Mucosa of gallbladder (tissue), 1 donor: ENCODE measurements around the gene CCNI2. TPM values are rescaled to one million over a fixed set of nuclear protein-coding genes. Genes with fewer than 3 reads are reported as not detected.

Experiments
- DNase-seq: peaks from one replicate; pipeline ENCODE4 v3.0.0-alpha.2; 2020; ENCODE audit warnings: low spot score
- total RNA-seq: library from RNA; stranded (reverse); gene quantifications from one replicate; pipeline ENCODE4 v1.2.1, GENCODE V29; 2021
- donor health status: DM: no; HTN: no; CAD: no.

The CCNI2 gene
- total RNA-seq, 1 donor from 2014 or later: 8.4 TPM

DNA sequence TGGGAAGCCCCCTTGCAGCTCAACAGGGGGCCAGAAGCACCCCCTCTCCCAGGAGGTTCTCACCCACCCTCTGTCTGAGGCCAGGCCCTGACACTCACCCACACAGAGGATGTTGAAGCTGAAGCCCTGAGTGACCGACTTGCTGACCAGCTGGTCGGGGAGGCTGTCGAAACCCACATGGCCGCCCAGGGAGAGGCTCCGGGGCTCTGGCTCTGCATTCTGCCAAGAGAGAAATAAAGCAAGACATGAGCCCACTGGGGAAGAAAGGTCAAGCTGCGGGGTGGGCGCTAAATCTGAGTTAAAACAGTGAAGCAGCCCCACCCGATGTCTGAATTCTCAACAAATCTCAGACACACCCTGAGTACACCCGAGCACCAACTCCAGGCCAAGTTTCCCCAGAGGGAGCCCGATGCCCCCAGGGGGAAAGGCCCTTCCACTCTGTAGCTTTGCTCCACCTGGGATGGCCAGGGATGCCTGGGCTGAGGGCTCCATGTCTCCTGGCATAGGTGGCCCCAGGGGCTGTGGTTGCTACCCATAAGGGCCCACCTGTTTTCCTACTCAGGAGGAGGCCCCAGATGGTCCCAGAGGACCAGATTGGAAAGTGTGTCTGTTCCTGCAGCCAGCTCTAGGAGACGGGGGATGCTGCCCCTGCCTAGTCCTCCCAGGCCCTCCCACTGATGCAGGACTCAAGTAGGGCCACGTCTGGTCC, 18.2 kb downstream of the CCNI2 start:
- no peak for DNase-seq

GRCh38 chr5:132766020-132766805, 19.0 kb downstream of the CCNI2 start:
- no peak for DNase-seq

DNA sequence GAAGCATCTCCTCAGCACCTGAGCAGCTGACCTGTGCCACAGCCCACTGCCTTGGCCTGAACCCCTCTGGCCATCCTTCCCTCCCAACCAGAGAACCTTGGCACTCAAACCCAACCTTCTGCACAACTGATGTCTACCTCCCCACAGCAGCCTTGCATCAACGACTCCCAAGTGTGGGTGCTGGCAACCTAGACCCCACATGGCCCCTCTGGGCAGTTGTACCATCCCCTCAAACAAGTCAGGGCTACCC, 19.5 kb downstream of the CCNI2 start:
- DNase-seq: no peak

GRCh38 chr5:132767150-132767549, 19.9 kb downstream of the CCNI2 start:
- no peak for DNase-seq

GRCh38 chr5:132768485-132768868, 21.3 kb downstream of the CCNI2 start:
- DNase-seq: no peak

DNA sequence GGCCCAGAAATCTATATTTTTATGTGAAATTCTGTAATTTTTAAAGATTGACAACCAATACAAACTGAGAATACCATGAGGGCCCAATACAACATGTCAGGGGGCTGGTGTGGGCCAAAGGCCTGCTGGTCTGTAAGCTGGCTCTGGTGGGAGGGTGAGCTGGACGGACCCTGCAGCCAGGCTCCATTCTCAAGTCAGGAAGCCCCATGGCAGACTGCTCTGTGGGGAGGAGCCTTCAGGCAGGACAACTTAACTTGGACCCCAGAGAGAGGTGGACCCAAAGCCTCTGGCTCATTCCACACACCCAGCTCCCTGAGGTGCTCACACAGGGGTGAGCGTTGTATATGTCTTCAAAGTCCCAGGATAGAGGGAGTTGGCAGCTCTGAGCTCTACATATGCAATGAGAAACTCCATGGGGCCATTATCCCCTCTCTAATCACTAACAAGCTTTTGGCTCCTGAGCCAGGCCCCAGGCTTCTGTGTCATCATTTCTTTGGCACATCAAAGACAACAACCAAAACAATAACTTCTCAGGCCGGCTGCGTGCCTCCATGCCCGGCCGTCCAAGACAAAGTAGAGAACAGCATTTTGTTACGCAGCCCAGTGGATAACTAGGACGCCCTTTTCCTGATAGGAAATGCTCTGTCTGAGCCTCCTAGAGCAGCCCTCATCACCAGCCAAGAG, 23.4 kb downstream of the CCNI2 start:
- DNase-seq: no peak

DNA sequence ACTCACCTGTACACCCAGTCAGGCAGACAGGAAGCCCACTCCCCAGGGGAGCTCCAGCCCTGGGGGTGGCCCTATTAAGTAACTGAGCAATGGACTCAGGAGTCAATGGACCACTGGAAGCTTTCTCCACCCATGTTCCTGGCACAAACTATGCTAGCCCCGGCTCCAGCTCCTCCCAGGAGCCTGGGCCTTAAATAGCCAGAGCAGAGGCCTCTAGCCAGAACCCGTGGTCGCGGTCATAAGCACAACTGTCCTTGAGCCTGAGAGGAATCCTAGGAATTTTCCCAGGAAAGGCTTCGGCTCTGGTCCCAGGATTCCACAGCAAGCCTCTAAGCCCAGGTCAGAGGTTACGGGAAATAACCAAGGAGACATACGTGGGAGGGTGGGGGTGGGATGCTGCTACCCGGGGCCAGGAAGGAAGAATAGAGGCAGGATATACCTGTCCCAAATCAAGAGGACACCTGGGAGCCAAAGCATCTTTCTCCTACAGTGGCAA, 24.3 kb downstream of the CCNI2 start:
- no peak for DNase-seq

GRCh38 chr5:132772291-132773070, 25.3 kb downstream of the CCNI2 start:
- DNase-seq: no peak

GRCh38 chr5:132773114-132773513, 25.9 kb downstream of the CCNI2 start:
- no peak for DNase-seq

GRCh38 chr5:132773601-132774355, 26.6 kb downstream of the CCNI2 start:
- no peak for DNase-seq

DNA sequence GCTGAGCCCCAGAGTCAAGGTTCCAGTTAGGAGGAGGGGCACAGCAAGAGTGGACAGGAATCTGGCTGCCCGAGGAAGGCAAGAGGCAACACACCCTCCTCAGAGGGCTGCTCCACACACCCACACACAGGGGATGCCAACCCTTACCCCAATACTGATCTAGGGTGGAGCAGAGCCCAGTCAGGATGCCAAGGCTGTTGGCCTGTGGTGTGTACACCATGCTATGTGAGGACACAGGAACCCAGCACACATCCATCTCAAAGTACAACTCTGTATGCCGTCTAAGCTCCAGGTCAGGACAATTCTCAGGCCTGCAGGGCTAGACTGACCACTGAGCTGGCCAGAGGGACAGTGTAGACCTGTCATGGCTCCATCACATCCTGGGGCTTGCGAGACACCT, 27.2 kb downstream of the CCNI2 start:
- no peak for DNase-seq

GRCh38 chr5:132774896-132775295, 27.7 kb downstream of the CCNI2 start:
- no peak for DNase-seq

GRCh38 chr5:132775476-132775961, 28.3 kb downstream of the CCNI2 start:
- no peak for DNase-seq

- no peak for DNase-seq
These were observed 29.1 kb downstream of the CCNI2 start for GRCh38 chr5:132776131-132776937.

DNA sequence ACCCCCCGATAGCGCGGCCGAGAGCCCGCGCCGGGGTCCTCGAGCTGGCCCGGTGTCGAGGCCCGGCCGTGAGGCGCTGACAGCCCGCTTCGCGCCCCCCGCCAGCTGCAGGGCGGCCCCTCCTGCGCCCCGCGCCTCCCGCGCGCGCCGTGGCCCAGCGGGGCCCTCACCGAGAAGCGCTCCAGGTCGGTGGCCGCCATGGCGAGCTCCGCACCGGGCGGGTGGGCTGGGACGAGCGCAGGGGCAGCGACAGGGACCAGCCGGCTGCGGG, 29.6 kb downstream of the CCNI2 start:
- no peak for DNase-seq

DNA sequence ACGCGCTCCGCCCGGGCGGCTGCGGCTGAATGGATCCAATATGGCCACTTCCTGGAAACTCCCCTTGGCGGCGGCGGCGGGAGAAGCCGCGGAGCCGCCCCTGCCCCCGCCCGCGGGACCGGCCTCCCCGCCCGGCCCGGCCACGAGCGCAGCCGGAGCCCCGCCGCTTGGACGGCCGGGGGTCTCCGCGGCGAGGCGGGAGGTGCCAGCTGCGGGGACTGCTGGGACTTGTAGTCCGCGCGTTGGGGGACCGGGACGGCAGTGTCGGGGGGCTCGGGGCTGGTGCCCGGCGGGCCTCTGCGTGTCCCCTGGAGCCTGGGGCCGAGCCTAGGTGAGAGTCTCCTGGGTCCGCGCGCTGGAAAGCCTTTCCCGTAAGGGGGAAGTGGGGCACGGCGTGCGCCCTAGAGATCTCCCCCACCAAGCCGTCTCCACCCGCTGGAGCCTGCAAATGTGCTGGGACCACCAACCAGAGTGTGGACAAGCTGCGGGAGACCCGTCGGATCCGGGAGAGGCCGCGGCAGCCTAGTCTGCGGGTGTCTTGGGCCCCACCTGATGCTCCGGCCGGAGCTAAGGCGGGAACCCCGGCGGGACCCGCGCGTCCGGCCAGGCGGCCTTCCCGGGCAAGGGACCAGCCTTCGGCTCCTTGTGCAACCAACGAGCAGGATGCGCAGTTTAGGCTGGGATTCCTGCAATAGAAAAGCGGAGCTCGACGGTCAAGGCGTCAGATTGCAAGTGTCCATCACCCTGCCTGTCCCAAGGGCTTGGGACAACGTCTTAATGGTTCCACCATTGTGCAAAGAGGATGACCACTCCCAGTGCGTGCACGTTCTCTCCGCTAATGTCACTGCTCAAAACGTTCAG, 30.2 kb downstream of the CCNI2 start, which contains the start of gene SEPTIN8:
TSS of gene SEPTIN8 (minus strand) at position 31 of the 861 bp plus-strand sequence. CDS start 102 bp downstream, outside the sequence.
- DNase-seq: peak; percentile 32

GRCh38 chr5:132778129-132778528, 30.9 kb downstream of the CCNI2 start:
- no peak for DNase-seq

GRCh38 chr5:132778856-132779255, 31.6 kb downstream of the CCNI2 start:
- DNase-seq: no peak

- no peak for DNase-seq
These were observed 32.7 kb downstream of the CCNI2 start for GRCh38 chr5:132779961-132780360.
